Measurements from ENCODE around the gene HGFAC.

The HGFAC gene

DNA sequence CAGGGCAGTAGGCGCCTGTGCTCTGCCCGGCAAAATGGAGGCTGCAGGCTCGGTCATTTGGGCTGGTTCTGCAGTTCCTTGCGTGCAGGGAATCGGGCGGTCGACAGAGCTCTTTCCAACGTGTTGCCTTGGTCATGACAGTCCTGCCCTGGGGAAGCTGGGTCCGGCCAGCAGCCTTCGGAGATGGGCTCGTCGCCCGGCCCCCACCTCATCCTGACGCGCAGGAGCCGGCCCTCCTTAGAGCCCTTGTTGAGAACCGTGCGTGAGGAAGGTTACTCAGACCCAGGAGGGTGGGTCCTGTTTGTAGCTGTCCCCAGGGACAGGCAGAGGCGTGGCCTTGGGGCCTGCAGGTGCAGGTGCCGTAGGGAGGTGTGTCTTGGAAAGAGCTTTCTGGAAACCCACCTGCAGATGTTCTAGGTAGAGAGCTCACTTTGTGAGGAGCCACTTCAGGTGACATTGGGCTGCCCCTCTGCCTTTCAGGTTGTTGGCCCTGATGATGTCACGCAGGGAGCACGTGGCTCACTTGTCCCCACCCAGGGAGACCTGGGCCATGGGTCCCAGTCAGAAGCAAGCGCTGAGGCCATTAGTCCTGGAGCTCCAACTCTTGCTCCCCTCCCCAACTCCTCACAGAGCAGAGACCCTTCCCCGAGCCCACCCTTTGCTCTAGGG is 15.2 kb upstream of the HGFAC start:
- no peak for DNase-seq (ENCODE audit: low read depth)

DNA sequence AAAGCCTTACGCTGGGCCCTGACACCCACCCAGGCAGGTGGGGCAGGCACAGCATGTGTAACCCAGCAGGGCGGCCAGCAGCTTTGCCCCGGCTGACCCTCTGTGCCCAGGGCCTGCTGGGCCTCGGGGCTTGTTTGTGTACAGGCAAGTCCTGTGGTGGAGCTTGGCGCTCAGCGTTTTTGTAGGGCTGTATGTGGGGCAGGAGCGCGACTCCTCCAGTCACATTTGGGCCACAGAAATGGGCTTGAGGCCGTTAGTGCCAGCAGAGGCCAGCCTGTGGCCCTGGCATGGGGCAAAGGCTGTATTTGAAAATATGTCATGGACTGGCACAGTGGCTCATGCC is 14.7 kb upstream of the HGFAC start:
- no peak for DNase-seq (ENCODE audit: low read depth)

GRCh38 chr4:3427706-3428446 is 13.9 kb upstream of the HGFAC start:
- no peak for DNase-seq (ENCODE audit: low read depth)

- DNase-seq (ENCODE audit: low read depth): no peak
Measured at GRCh38 chr4:3429651-3430050, 12.1 kb upstream of the HGFAC start.

DNA sequence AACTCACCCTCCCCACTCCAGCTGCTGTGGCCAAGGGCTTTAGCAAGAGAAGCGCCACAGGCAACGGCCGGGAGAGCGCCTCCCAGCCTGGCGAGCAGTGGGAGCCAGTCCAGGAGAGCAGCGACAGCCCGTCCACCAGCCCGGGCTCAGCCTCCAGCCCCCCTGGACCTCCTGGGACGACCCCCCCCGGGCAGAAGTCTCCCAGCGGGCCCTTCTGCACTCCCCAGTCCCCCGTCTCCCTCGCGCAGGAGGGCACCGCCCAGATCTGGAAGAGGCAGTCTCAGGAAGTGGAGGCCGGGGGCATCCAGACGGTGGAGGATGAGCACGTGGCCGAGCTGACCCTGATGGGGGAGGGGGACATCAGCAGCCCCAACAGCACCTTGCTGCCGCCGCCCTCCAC is 11.2 kb upstream of the HGFAC start:
- DNase-seq (ENCODE audit: low read depth): no peak

GRCh38 chr4:3431446-3431993 is 10.2 kb upstream of the HGFAC start:
- no peak for DNase-seq (ENCODE audit: low read depth)

DNA sequence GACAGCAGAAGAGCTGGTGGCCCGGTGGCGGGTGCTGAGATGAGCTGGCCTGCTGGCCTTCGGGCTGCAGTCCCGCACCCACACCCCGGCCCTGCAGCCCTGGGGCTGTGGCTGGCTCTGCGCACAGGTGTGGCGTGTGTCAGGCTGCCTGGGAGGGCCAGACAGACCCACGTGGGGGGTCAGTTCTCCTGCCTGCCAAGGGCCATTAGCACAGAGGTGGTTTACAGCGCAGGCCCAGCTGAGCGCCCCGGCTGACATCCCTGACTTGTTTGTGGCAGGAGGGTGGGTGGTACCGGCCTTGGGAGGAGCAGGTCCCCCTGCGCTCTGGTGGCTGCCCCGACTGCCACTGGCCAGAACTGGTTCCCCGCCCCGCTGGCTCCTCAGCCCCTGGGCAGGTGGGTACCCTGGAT is 9.4 kb upstream of the HGFAC start:
- DNase-seq (ENCODE audit: low read depth): no peak

- no peak for DNase-seq (ENCODE audit: low read depth)
Measured at GRCh38 chr4:3433138-3433869, 8.5 kb upstream of the HGFAC start.

DNA sequence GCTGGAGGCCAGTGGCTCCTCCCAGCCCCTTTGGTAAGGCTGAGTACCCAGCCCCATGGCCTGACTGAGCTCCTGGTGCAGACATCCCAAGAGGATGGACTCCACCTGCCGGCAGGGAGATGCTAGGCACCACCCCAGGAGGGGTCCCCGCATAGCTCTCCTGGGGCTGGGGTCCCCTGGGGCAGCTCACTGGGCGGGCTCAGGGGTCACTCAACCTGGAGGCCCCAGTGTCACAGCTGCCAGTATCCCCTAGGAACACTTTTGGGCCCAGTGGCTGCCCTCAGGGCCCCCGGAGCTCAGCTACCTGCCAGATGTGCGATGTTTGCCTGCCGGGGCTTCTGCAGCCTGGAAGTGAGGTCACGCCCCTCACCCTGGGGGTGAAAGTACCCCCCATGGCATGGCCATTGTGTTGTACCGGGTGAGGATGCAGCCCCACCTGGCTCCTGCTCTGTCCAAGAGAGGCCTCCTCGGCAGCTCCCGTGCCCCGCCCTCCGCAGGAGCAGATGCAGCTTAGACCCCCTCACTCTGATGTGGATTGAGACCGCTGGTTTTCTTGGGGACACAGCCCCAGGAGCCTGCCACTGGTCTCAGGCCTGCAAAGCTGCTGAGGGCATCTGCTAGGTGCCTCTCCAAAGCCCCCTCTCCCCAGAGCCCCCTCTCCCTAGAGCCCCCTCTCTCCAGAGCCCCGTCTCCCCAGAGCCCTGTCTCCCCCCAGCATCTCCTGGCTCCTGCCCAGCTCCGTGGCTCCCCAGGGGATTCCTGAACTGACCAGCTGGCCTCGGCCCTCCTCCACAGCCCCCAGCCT is 6.7 kb upstream of the HGFAC start:
- no peak for DNase-seq (ENCODE audit: low read depth)

DNA sequence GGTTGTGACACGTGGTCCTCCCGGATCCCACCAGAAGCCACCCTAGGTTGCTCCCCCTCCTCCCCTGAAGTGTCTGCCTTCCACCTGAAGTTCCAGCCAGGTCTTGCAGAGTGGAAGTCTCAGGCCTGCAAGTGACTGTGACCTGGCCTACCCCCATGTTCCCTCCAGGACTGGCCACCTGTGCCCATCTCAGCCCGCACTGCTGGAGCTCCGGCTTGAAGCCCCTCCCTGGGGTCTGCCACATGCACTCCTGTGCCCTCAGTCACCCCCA is 6.1 kb upstream of the HGFAC start:
- no peak for DNase-seq (ENCODE audit: low read depth)

DNA sequence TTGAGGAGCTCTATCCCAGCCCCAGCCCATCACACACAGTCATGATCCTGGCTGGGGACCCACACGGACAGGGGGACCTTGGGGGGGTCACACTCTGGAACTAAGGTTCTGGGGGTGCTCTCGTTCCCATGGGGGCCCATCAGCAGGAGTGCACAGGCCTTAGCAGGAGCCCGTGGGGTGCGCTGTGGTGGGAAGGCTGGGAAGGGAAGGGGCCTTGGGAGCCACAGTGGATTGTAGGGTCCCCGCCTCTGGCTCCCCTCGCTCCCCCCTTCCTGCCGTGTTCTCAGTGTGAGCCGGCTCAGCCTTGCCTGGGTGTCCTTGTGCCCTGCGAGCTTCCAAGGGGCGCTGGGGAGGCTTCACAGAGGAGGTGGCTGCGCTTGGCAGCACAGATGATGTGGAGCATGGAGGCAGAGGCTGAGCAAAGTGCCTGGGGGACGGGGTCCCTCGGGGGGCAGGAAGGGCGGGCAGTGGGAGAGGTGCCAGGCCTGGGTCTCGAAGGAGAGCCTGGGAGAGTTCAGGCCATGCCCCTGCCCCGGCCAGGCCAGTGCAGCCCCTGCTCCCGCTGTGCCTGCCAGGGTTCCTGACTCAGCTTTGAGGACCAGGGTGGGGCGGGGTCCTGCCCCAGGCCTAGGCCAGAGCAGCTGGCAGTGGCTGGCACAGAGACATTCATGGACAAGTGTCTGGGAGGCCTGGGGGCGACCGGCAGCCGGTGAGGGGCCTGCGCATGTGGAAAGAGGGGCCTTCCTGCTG is 5.5 kb upstream of the HGFAC start:
- DNase-seq (ENCODE audit: low read depth): no peak

DNA sequence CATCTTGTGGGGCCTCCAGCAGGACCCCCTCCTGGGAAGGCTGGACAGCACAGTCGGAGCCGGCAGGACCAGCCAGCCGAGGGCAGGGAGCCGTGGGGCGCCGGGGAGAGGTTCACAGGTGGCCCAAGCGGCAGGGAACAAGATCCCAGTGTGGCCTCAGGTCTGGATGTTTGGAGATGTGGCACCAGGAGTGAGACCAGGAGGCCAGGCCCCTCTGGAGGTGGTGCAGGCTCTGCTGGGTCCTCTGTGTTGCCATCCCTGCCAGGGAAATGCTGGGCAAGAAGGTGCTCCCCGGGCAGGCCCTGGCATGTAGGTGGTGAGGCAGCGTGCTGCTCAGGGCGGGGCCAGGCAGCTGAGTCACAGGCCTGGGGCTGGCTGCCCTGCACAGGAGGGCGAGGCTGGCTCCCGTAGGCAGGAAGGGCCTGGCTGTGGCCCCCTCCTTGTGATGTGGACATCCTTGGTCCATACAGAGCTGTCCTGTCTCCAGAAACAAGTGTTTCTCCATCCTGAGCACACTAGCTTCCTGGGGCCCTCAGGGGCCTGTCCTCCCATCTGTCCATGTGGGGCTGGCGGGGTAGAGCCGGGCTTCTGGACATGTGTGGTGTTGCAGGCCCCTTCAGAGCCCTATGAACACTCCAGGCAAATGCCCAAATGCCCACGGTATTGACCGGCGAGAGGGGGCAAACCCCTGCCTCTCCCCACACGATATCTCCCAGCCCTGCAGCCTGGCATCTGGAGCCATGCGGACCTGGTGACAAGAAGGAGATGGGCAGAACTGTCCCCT is 4.8 kb upstream of the HGFAC start:
- no peak for DNase-seq (ENCODE audit: low read depth)

- no peak for DNase-seq (ENCODE audit: low read depth)
Measured at GRCh38 chr4:3437582-3437936, 4.2 kb upstream of the HGFAC start.

GRCh38 chr4:3437998-3438846 is 3.5 kb upstream of the HGFAC start:
- no peak for DNase-seq (ENCODE audit: low read depth)

GRCh38 chr4:3438847-3439180 is 3.0 kb upstream of the HGFAC start:
- no peak for DNase-seq (ENCODE audit: low read depth)

DNA sequence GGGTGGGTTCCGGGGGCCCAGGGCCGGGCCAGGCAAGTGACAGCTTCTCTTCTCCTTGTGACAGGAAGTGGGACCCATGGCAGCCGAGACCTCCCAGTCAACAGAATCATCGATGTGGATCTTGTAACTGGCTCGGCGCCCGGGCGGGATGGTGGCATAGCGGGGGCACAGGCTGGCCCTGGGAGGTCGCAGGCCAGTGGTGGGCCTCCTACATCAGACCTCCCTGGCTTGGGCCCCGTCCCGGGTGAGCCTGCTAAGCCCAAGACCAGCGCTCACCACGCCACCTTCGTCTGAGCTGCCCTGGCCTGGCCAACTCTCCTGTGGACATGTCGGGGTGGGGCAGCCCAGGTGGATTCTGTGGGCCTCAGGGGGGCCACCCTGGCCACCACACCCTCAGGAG is 2.4 kb upstream of the HGFAC start:
- DNase-seq (ENCODE audit: low read depth): no peak

GRCh38 chr4:3440011-3440410 is 1.8 kb upstream of the HGFAC start:
- no peak for DNase-seq (ENCODE audit: low read depth)

DNA sequence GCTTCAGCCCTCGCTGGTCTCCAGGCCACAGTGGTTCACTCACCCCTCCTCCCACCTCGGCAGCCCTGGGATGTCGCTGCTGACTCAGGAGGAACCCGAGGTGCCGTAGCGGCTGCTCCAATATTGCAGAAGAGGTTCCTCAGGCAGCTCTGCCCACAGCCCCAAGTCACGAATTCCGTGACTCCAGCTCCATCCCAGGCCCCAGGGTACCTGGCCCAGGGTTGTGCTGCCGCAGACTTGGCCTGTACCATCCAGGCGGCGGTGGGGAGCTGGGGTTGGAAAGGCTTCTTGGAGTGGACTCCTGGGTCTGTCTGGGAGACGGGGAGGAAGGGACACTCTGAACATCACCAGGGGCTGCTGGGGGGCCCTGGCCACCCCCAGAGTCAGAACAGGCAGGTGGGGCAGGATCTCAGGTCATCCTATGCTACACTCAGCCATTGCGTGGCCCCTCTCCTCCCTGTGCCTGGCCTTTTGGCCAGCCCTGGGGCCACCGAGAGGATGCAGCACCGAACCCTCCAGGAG is 728 bp upstream of the HGFAC start:
- no peak for DNase-seq (ENCODE audit: low read depth)

DNA sequence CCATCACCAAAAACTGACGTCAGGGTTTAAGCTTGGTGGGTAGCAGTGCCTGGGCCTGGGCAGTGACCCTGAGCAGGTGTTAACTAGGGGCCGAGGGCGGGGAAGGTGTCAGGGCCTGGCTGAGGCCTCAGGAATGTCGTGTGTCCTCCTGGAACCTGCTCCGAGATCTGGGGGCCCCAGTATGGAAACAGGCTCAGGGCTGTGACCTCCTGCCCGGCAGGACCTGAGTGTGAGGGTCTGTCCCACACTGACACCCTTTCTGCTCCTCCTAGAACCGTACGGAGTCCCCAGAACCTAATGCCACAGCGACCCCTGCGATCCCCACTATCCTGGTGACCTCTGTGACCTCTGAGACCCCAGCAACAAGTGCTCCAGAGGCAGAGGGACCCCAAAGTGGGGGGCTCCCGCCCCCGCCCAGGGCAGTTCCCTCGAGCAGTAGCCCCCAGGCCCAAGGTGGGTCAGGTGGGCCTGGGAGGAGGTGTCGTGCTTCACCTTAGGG is 741 bp downstream of the HGFAC start:
- DNase-seq (ENCODE audit: low read depth): no peak
